Transverse colon (tissue), 4 donors: ENCODE measurements around the gene ZSCAN26.

Source experiments
- CTCF ChIP-seq, 5 experiments: fragments of 200-600 bp in 3 of 5; fragments of 450-650 bp in 2 of 5; sonication (generic) in 3 of 5; IDR thresholded peaks; 1 replicate in 2 of 5; 2 replicates in 3 of 5; pipeline ENCODE4 v1.5.1; 2016 to 2017; ENCODE audit warnings: antibody characterized with exemption in 5 of 5, inconsistent platforms in 3 of 5, mild to moderate bottlenecking in 2 of 5, moderate library complexity in 1 of 5
- POLR2A ChIP-seq: fragments of 450-650 bp; IDR thresholded peaks from one replicate; pipeline ENCODE4 v1.6.1; 2016; ENCODE audit warnings: antibody characterized with exemption, mild to moderate bottlenecking, moderate library complexity
- POLR2AphosphoS5 ChIP-seq, 3 donors: sonication (generic); formaldehyde crosslinking; IDR thresholded peaks; one replicate each; pipeline ENCODE4 v1.6.1; 2016; ENCODE audit warnings: antibody characterized with exemption in 3 of 3

- no peak for TF ChIP-seq CTCF (IDR thresholded peaks at IDR 0.05)
- no peak for TF ChIP-seq POLR2A
- no peak for TF ChIP-seq POLR2AphosphoS5 (IDR thresholded peaks at IDR 0.05)
These were observed 27.3 kb upstream of the ZSCAN26 start for GRCh38 chr6:28239636-28240035.
